CD4-positive, alpha-beta T cell treated with Interleukin-4 for 1 hour (primary cell): ENCODE data around the gene FLNB.
"Not testable (repeated sequence)": the region's sequence is repeated elsewhere in the genome, so short reads cannot be mapped to it uniquely, and the experiment has no call there.

Experiments
- DNase-seq, 2 donors: peaks; one replicate each; pipeline ENCODE4 v3.0.0-alpha.2; 2020 to 2022

The FLNB gene

GRCh38 chr3:57982561-57983243 is 25.5 kb upstream of the FLNB start:
- peak in 1 of 2 donors; percentile 35 for DNase-seq

GRCh38 chr3:57983734-57984518 is 24.3 kb upstream of the FLNB start:
- DNase-seq = peak; percentile 48 to 81

GRCh38 chr3:57985176-57985983 is 22.8 kb upstream of the FLNB start:
- DNase-seq = no peak

GRCh38 chr3:57985984-57986246 is 22.3 kb upstream of the FLNB start:
- DNase-seq = no peak

GRCh38 chr3:57986261-57986660 is 22.0 kb upstream of the FLNB start:
- no peak for DNase-seq

- not testable (repeated sequence) for DNase-seq
Measured at GRCh38 chr3:57989198-57989597, 19.0 kb upstream of the FLNB start.

GRCh38 chr3:57989646-57990045 is 18.6 kb upstream of the FLNB start:
- no peak for DNase-seq

GRCh38 chr3:57992452-57993213 is 15.6 kb upstream of the FLNB start:
- DNase-seq = no peak

- DNase-seq = no peak
Measured at GRCh38 chr3:57998366-57999283, 9.6 kb upstream of the FLNB start.

GRCh38 chr3:57999417-58000115 is 8.7 kb upstream of the FLNB start:
- DNase-seq = no peak

GRCh38 chr3:58000306-58001085 is 7.7 kb upstream of the FLNB start:
- DNase-seq = no peak

- DNase-seq = no peak
Measured at GRCh38 chr3:58001086-58001467, 7.1 kb upstream of the FLNB start.

- no peak for DNase-seq
Measured at GRCh38 chr3:58001979-58002378, 6.2 kb upstream of the FLNB start.

GRCh38 chr3:58003093-58003492 is 5.1 kb upstream of the FLNB start:
- DNase-seq = no peak

GRCh38 chr3:58004973-58005372 is 3.2 kb upstream of the FLNB start:
- no peak for DNase-seq

GRCh38 chr3:58005669-58006068 is 2.6 kb upstream of the FLNB start:
- DNase-seq = no peak

GRCh38 chr3:58006661-58007060 is 1.6 kb upstream of the FLNB start:
- no peak for DNase-seq

GRCh38 chr3:58009026-58009748 is 965 bp downstream of the FLNB start:
- DNase-seq = peak; percentile 34 to 36

GRCh38 chr3:58009749-58010535 is 1.7 kb downstream of the FLNB start:
- no peak for DNase-seq
